ENCODE measurements around the gene CACNB1. TPM values are rescaled to one million over a fixed set of nuclear protein-coding genes. Genes with fewer than 3 reads are reported as not detected.

The CACNB1 gene
- total RNA-seq, 1 experiment from 2014 or later = 4.3 TPM

DNA sequence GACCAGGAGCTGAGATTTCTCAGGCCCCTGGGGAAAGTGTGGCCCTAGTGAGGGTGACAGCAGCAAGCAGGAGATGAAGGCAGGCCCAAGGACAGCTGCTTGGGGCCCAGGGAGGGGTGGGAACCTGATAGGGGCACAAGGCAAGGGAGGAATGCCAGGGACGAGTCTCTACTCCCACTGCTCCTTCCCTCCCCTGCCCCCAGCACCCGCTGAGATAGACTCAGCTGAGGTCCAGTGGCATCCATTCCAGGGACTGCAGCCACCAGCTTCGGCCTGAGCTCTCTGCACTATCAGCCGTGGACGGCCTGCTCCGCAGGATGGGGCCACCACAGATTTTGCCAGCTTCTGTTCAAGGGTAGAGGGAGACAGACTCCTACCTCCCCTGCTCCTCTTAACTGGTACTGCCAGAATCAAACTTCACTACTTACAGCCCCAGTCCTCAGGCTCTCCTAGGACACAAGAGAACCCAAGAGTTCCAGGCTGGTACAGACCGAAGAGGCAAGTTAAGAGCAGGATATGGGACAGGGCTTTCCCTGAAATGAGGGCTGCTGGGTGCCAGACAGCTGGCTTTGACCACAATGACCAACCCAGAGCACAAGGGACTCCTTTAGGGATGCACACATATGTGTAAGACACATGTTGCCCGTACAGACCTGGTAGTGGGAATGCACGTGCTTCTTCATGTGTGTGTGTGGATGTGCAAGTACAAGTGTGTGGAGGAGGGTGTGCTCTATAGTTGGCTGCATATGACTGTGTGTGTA, 5.5 kb downstream of the CACNB1 start:
- H3F3A ChIP-seq (ENCODE audit: low read length, unreplicated experiment) = no peaks in the 10 kb centered on the region
- no peaks in the 10 kb centered on the region for H3K9me2 ChIP-seq (replicated peaks; ENCODE audit: low read length)
- H3K27me3 ChIP-seq (ENCODE audit: low read length) = no peaks in the 10 kb centered on the region
- H3K9ac ChIP-seq (ENCODE audit: low read length) = no peak overlapping the region
- no peak overlapping the region for H3K4me3 ChIP-seq (ENCODE audit: low read length)
- ATAC-seq (no peak), DNase-seq (no peak)
- TF ChIP-seq EZH2 (IDR thresholded peaks at IDR 0.05; ENCODE audit: low read length, unreplicated experiment) (no peak), EZH2phosphoT487 (IDR thresholded peaks at IDR 0.05; ENCODE audit: borderline replicate concordance, low read length) (no peak)
- TF ChIP-seq, protein P1, sequence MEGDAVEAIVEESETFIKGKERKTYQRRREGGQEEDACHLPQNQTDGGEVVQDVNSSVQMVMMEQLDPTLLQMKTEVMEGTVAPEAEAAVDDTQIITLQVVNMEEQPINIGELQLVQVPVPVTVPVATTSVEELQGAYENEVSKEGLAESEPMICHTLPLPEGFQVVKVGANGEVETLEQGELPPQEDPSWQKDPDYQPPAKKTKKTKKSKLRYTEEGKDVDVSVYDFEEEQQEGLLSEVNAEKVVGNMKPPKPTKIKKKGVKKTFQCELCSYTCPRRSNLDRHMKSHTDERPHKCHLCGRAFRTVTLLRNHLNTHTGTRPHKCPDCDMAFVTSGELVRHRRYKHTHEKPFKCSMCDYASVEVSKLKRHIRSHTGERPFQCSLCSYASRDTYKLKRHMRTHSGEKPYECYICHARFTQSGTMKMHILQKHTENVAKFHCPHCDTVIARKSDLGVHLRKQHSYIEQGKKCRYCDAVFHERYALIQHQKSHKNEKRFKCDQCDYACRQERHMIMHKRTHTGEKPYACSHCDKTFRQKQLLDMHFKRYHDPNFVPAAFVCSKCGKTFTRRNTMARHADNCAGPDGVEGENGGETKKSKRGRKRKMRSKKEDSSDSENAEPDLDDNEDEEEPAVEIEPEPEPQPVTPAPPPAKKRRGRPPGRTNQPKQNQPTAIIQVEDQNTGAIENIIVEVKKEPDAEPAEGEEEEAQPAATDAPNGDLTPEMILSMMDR (conservative IDR thresholded peaks at IDR 0.05; ENCODE audit: low read depth, low read length) = no peak
- H2AFZ ChIP-seq (ENCODE audit: low read length) = no peak overlapping the region
- H3K4me1 ChIP-seq (ENCODE audit: insufficient read depth, low read length) = peaks cover 5% of the 10 kb centered on the region; the same call in 1 of the 2 replicates
- peaks cover 13% of the 10 kb centered on the region for H3K79me2 ChIP-seq (ENCODE audit: low read length)
- BruUV-seq (replicated peaks) = no TSS peak
- intact Hi-C loops (cut with micrococcal nuclease) = no loop called here
- no peak overlapping the region for H3K27ac ChIP-seq (ENCODE audit: low read length)
- H3K4me2 ChIP-seq (ENCODE audit: low read length) = no peak overlapping the region
- no peaks in the 10 kb centered on the region for H3K36me3 ChIP-seq (ENCODE audit: low read depth, low read length)
- ChIA-PET CTCF (no interaction called here), POLR2A (ENCODE audit: unreplicated experiment) (no interaction called here)
- no peaks in the 10 kb centered on the region for H4K20me1 ChIP-seq (ENCODE audit: low read length)
- H3K9me3 ChIP-seq (ENCODE audit: low read length) = no peaks in the 10 kb centered on the region

DNA sequence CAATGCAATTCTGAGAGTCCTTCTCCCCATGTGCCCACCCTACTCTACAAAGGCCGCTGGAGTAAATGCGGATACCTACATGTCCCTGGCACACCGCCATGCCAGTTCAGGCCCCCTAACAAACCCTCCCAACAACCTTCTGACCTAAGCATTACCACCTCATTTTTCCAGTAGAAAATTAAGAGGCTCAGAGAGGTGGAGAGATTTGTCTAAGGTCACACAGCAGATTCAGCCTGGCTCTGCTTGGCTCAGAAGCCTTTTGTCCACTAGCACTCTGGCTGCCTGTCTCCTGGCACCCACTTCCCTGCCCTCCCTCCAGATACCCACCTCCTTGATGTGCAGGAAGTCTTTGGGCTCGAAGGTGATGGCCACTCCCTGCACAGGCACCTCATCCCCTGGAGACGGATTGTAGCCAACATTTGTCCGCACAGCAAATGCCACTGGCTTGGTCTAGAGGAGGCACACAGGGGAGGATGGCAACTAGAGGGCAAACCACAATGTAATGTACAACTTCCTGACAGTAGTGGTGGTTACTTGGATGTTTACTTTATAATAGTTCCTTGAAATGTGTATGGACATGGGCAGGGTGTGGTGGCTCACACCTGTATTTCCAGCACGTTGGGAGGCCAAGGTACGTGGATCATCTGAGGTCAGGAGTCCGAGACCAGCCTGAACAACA, 10.2 kb downstream of the CACNB1 start:
- no TSS peak for BruUV-seq (replicated peaks)
- H3K36me3 ChIP-seq (ENCODE audit: low read depth, low read length) = no peaks in the 10 kb centered on the region
- POLR2A ChIA-PET (ENCODE audit: unreplicated experiment) = no interaction called here

More for the DNA sequence above, 10.2 kb downstream of the CACNB1 start:
- Histone ChIP-seq H3F3A (ENCODE audit: low read length, unreplicated experiment) (no peaks in the 10 kb centered on the region), H2AFZ (ENCODE audit: low read length) (no peak overlapping the region), H3K27me3 (ENCODE audit: low read length) (no peaks in the 10 kb centered on the region), H3K4me3 (ENCODE audit: low read length) (no peak overlapping the region), H3K4me1 (ENCODE audit: insufficient read depth, low read length) (no peaks in the 10 kb centered on the region), H4K20me1 (ENCODE audit: low read length) (no peaks in the 10 kb centered on the region), H3K9me2 (replicated peaks; ENCODE audit: low read length) (no peaks in the 10 kb centered on the region), H3K9me3 (ENCODE audit: low read length) (no peaks in the 10 kb centered on the region), H3K9ac (ENCODE audit: low read length) (no peak overlapping the region), H3K27ac (ENCODE audit: low read length) (no peak overlapping the region), H3K4me2 (ENCODE audit: low read length) (no peak overlapping the region), H3K79me2 (ENCODE audit: low read length) (no peaks in the 10 kb centered on the region)
- DNase-seq (no peak), ATAC-seq (no peak)
- CTCF ChIA-PET = no interaction called here
- intact Hi-C loops (cut with micrococcal nuclease) = no loop called here
- TF ChIP-seq EZH2 (IDR thresholded peaks at IDR 0.05; ENCODE audit: low read length, unreplicated experiment) (no peak), EZH2phosphoT487 (IDR thresholded peaks at IDR 0.05; ENCODE audit: borderline replicate concordance, low read length) (no peak)
- TF ChIP-seq, protein P1 (conservative IDR thresholded peaks at IDR 0.05; ENCODE audit: low read depth, low read length) = no peak

All from PC-3 (cell line).